WTC11 (cell line): ENCODE data around the gene APOA4.

Experiments
- CBFB ChIP-seq: sonication (generic); formaldehyde crosslinking; IDR thresholded peaks from 2 replicates; pipeline ENCODE4 v1.8.1; 2022; ENCODE audit warnings: mild to moderate bottlenecking, low read depth, missing genetic modification reagents
- ELF4 ChIP-seq: sonication (generic); formaldehyde crosslinking; IDR thresholded peaks from 2 replicates; pipeline ENCODE4 v1.8.1; 2022; ENCODE audit warnings: low read depth, mild to moderate bottlenecking, moderate library complexity, missing genetic modification reagents
- GRHL2 ChIP-seq: fragments of 250-450 bp; sonication (Bioruptor Pico); IDR thresholded peaks from 2 replicates; pipeline ENCODE4 v1.8.0; 2022; ENCODE audit warnings: mild to moderate bottlenecking, moderate library complexity; ENCODE audit not compliant: insufficient replicate concordance, severe bottlenecking
- TF ChIP-seq, protein P1 (sequence below): fragments of 200-600 bp; IDR thresholded peaks from 2 replicates; pipeline ENCODE4 v1.8.0; 2022; ENCODE audit warnings: antibody characterized with exemption
- TF ChIP-seq, protein P2 (sequence below): sonication (generic); formaldehyde crosslinking; conservative IDR thresholded peaks from 2 replicates; pipeline ENCODE4 v1.8.1; 2022; ENCODE audit warnings: mild to moderate bottlenecking, missing genetic modification reagents

DNA sequence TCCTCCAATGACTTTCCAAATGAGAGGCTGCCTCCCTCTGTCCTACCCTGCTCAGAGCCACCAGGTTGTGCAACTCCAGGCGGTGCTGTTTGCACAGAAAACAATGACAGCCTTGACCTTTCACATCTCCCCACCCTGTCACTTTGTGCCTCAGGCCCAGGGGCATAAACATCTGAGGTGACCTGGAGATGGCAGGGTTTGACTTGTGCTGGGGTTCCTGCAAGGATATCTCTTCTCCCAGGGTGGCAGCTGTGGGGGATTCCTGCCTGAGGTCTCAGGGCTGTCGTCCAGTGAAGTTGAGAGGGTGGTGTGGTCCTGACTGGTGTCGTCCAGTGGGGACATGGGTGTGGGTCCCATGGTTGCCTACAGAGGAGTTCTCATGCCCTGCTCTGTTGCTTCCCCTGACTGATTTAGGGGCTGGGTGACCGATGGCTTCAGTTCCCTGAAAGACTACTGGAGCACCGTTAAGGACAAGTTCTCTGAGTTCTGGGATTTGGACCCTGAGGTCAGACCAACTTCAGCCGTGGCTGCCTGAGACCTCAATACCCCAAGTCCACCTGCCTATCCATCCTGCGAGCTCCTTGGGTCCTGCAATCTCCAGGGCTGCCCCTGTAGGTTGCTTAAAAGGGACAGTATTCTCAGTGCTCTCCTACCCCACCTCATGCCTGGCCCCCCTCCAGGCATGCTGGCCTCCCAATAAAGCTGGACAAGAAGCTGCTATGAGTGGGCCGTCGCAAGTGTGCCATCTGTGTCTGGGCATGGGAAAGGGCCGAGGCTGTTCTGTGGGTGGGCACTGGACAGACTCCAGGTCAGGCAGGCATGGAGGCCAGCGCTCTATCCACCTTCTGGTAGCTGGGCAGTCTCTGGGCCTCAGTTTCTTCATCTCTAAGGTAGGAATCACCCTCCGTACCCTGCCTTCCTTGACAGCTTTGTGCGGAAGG, 9.5 kb upstream of the APOA4 start:
- TF ChIP-seq, protein P1, sequence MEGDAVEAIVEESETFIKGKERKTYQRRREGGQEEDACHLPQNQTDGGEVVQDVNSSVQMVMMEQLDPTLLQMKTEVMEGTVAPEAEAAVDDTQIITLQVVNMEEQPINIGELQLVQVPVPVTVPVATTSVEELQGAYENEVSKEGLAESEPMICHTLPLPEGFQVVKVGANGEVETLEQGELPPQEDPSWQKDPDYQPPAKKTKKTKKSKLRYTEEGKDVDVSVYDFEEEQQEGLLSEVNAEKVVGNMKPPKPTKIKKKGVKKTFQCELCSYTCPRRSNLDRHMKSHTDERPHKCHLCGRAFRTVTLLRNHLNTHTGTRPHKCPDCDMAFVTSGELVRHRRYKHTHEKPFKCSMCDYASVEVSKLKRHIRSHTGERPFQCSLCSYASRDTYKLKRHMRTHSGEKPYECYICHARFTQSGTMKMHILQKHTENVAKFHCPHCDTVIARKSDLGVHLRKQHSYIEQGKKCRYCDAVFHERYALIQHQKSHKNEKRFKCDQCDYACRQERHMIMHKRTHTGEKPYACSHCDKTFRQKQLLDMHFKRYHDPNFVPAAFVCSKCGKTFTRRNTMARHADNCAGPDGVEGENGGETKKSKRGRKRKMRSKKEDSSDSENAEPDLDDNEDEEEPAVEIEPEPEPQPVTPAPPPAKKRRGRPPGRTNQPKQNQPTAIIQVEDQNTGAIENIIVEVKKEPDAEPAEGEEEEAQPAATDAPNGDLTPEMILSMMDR: no peak
- TF ChIP-seq ELF4 (CRISPR knock-in tag) (no peak), CBFB (CRISPR knock-in tag) (no peak), GRHL2 (CRISPR knock-in tag) (no peak)
- TF ChIP-seq, protein P2, sequence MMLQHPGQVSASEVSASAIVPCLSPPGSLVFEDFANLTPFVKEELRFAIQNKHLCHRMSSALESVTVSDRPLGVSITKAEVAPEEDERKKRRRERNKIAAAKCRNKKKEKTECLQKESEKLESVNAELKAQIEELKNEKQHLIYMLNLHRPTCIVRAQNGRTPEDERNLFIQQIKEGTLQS: no peak
